ENCODE results near the gene CRYBG2. TPM values are rescaled to one million over a fixed set of nuclear protein-coding genes. Genes with fewer than 3 reads are reported as not detected.

Gene CRYBG2
- total and polyA plus RNA-seq, 10 of the 15 experiments (the other 5 are each of a cell fraction or from before 2014, with no cell fraction given) = 0.03 to 1.2 (median 0.11) TPM; not detected in 4

DNA sequence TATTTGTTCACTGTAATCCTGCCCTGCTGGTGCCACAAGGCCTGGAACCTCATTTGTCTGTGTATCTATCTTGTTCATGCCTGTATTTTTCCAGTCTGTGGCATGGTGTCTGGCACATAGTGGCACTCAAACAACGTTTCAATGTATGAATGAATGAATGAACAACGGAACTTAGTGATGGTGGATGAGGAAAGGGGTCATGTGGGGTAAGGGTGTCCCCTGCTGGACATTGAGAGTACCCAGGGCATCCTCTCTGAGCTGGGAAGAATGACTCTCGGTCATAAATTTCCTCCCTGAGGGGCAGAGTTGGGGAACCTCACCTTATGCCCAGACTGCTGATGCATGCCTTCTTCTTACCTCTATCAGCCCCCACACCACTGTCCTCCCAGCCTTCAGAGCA is 37.5 kb upstream of the CRYBG2 start (continued):
- TF ChIP-seq, protein P1, sequence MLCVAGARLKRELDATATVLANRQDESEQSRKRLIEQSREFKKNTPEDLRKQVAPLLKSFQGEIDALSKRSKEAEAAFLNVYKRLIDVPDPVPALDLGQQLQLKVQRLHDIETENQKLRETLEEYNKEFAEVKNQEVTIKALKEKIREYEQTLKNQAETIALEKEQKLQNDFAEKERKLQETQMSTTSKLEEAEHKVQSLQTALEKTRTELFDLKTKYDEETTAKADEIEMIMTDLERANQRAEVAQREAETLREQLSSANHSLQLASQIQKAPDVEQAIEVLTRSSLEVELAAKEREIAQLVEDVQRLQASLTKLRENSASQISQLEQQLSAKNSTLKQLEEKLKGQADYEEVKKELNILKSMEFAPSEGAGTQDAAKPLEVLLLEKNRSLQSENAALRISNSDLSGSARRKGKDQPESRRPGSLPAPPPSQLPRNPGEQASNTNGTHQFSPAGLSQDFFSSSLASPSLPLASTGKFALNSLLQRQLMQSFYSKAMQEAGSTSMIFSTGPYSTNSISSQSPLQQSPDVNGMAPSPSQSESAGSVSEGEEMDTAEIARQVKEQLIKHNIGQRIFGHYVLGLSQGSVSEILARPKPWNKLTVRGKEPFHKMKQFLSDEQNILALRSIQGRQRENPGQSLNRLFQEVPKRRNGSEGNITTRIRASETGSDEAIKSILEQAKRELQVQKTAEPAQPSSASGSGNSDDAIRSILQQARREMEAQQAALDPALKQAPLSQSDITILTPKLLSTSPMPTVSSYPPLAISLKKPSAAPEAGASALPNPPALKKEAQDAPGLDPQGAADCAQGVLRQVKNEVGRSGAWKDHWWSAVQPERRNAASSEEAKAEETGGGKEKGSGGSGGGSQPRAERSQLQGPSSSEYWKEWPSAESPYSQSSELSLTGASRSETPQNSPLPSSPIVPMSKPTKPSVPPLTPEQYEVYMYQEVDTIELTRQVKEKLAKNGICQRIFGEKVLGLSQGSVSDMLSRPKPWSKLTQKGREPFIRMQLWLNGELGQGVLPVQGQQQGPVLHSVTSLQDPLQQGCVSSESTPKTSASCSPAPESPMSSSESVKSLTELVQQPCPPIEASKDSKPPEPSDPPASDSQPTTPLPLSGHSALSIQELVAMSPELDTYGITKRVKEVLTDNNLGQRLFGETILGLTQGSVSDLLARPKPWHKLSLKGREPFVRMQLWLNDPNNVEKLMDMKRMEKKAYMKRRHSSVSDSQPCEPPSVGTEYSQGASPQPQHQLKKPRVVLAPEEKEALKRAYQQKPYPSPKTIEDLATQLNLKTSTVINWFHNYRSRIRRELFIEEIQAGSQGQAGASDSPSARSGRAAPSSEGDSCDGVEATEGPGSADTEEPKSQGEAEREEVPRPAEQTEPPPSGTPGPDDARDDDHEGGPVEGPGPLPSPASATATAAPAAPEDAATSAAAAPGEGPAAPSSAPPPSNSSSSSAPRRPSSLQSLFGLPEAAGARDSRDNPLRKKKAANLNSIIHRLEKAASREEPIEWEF (IDR thresholded peaks at IDR 0.05; ENCODE audit: insufficient replicate concordance, low read depth, low read length) = no peak
- TF ChIP-seq, protein P2, sequence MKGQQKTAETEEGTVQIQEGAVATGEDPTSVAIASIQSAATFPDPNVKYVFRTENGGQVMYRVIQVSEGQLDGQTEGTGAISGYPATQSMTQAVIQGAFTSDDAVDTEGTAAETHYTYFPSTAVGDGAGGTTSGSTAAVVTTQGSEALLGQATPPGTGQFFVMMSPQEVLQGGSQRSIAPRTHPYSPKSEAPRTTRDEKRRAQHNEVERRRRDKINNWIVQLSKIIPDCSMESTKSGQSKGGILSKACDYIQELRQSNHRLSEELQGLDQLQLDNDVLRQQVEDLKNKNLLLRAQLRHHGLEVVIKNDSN (IDR thresholded peaks at IDR 0.05; ENCODE audit: borderline replicate concordance, extremely low read length, insufficient read depth, low read depth, low read length) = no peak
- TF ChIP-seq, protein P3, sequence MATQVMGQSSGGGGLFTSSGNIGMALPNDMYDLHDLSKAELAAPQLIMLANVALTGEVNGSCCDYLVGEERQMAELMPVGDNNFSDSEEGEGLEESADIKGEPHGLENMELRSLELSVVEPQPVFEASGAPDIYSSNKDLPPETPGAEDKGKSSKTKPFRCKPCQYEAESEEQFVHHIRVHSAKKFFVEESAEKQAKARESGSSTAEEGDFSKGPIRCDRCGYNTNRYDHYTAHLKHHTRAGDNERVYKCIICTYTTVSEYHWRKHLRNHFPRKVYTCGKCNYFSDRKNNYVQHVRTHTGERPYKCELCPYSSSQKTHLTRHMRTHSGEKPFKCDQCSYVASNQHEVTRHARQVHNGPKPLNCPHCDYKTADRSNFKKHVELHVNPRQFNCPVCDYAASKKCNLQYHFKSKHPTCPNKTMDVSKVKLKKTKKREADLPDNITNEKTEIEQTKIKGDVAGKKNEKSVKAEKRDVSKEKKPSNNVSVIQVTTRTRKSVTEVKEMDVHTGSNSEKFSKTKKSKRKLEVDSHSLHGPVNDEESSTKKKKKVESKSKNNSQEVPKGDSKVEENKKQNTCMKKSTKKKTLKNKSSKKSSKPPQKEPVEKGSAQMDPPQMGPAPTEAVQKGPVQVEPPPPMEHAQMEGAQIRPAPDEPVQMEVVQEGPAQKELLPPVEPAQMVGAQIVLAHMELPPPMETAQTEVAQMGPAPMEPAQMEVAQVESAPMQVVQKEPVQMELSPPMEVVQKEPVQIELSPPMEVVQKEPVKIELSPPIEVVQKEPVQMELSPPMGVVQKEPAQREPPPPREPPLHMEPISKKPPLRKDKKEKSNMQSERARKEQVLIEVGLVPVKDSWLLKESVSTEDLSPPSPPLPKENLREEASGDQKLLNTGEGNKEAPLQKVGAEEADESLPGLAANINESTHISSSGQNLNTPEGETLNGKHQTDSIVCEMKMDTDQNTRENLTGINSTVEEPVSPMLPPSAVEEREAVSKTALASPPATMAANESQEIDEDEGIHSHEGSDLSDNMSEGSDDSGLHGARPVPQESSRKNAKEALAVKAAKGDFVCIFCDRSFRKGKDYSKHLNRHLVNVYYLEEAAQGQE (IDR thresholded peaks at IDR 0.05; ENCODE audit: low read depth, low read length) = no peak
- TF ChIP-seq ZNF274 (IDR thresholded peaks at IDR 0.05; ENCODE audit: insufficient read depth, insufficient read length) = no peak
- TF ChIP-seq ZBED1 (IDR thresholded peaks at IDR 0.05; ENCODE audit: borderline replicate concordance) = no peak
- no peak for TF ChIP-seq MYB (IDR thresholded peaks at IDR 0.05; ENCODE audit: borderline replicate concordance, low read depth, low read length)
- no peak for TF ChIP-seq BRCA1 (IDR thresholded peaks at IDR 0.05; ENCODE audit: low read depth, low read length)
- peak; percentile 57 for TF ChIP-seq RAD21 (IDR thresholded peaks at IDR 0.05; ENCODE audit: insufficient read depth, low read depth, low read length)
- no peak for TF ChIP-seq RAD51 (IDR thresholded peaks at IDR 0.05)
- TF ChIP-seq KDM1A (IDR thresholded peaks at IDR 0.05; ENCODE audit: borderline replicate concordance) = no peak
- TF ChIP-seq, protein P4, sequence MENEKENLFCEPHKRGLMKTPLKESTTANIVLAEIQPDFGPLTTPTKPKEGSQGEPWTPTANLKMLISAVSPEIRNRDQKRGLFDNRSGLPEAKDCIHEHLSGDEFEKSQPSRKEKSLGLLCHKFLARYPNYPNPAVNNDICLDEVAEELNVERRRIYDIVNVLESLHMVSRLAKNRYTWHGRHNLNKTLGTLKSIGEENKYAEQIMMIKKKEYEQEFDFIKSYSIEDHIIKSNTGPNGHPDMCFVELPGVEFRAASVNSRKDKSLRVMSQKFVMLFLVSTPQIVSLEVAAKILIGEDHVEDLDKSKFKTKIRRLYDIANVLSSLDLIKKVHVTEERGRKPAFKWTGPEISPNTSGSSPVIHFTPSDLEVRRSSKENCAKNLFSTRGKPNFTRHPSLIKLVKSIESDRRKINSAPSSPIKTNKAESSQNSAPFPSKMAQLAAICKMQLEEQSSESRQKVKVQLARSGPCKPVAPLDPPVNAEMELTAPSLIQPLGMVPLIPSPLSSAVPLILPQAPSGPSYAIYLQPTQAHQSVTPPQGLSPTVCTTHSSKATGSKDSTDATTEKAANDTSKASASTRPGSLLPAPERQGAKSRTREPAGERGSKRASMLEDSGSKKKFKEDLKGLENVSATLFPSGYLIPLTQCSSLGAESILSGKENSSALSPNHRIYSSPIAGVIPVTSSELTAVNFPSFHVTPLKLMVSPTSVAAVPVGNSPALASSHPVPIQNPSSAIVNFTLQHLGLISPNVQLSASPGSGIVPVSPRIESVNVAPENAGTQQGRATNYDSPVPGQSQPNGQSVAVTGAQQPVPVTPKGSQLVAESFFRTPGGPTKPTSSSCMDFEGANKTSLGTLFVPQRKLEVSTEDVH (IDR thresholded peaks at IDR 0.05; ENCODE audit: low read depth, partially characterized antibody) = no peak
- TF ChIP-seq TCF3 (IDR thresholded peaks at IDR 0.05; ENCODE audit: borderline replicate concordance, insufficient read depth, low read depth, low read length) = no peak
- TF ChIP-seq NFYB (IDR thresholded peaks at IDR 0.05; ENCODE audit: insufficient read depth, low read depth, low read length) = no peak
- no peak for TF ChIP-seq MYC (IDR thresholded peaks at IDR 0.05; ENCODE audit: insufficient read depth, insufficient read length, insufficient replicate concordance, low read length, severe bottlenecking)
- no peak for TF ChIP-seq TCF7 (IDR thresholded peaks at IDR 0.05; ENCODE audit: borderline replicate concordance)
- TF ChIP-seq TBL1XR1 (IDR thresholded peaks at IDR 0.05; ENCODE audit: low read depth, low read length) = no peak

All from GM12878 (cell line).